NCI-H526 treated with DMSO at 0.1 percent for 48 hours (cell line): Measurements from ENCODE around the gene FMNL2.

ENCODE experiments used
- DNase-seq: peaks from one replicate; lab custom pipeline; 2025; lab: John Stamatoyannopoulos, UW

Gene FMNL2

GRCh38 chr2:152425765-152426727 lies 91.1 kb downstream of the FMNL2 start:
- DNase-seq: no peak

GRCh38 chr2:152426801-152427200 lies 91.8 kb downstream of the FMNL2 start:
- DNase-seq: no peak

- no peak for DNase-seq
These were observed 92.9 kb downstream of the FMNL2 start for GRCh38 chr2:152427902-152428301.

- no peak for DNase-seq
These were observed 94.0 kb downstream of the FMNL2 start for GRCh38 chr2:152428800-152429582.

GRCh38 chr2:152430876-152431275 lies 95.9 kb downstream of the FMNL2 start:
- no peak for DNase-seq

DNA sequence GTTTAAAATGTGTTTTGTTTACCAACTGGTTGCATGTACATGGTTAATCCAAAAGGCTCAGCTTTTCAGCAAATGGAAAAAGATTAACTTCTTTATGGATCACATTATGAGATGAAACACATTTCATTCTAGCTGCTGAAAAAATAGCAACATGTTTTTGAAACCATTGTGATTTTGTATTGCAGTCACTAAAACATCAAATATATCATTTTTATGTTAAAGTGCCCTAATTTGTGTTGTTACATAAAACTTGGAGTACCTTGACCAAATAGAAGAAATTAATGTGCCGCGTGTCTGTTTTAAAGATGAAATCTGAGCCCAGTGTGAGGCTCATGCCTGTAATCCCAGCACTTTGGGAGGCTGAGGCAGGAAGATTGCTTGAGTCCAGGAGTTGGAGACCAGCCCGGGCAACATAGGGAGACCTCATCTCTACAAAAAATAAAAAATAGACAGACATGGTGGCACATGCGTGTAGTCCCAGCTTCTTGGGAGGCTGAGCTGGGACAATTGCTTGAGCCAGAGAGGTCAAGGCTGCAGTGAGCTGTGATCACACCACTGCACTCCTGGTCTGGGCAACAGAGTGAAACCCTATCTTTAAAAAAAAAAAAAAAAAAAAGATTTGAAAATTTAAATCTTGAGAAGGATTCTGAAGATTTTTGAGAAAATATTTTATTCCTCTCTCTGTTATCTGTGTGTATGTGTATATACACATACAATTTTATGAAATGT lies 96.6 kb downstream of the FMNL2 start:
- DNase-seq: no peak

DNA sequence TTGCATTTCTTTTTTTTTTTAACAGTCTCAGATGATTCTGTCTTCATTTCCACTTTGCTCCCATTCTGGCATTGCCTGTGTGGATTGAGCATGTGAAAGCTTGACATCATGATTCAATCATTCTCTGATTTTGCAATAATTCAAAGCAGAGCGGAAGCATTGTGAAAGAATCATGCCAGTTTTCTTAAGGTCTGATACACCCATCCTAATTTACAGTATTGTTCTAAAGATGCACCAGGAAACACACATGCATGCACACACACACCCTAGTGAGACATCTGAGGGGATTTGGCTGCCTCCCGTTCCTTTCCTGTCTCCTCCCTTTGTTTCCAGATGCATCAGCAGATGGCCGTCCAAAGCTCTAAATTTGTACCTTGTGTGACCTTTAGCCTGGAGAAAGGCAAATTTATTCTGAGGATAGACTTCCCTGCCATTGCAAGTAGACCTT lies 97.3 kb downstream of the FMNL2 start:
- no peak for DNase-seq

DNA sequence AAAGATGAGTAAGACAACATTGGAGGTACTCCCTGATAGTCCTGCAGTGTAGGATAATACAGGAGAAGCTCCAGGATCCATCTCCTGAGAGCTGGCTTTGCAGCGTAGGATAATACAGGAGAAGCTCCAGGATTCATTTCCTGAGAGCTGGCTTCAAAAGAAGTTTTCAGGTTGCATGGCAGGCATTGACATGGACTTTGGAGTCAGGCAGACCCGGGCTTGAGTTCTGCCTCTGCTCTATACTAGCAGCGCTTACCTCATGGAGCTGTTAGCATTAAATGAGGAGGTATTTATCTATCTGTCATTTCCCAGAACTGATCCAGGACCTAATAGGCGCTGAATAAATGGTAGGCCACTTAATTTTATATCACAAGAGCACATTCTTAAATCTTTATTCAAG lies 97.8 kb downstream of the FMNL2 start:
- DNase-seq: no peak

DNA sequence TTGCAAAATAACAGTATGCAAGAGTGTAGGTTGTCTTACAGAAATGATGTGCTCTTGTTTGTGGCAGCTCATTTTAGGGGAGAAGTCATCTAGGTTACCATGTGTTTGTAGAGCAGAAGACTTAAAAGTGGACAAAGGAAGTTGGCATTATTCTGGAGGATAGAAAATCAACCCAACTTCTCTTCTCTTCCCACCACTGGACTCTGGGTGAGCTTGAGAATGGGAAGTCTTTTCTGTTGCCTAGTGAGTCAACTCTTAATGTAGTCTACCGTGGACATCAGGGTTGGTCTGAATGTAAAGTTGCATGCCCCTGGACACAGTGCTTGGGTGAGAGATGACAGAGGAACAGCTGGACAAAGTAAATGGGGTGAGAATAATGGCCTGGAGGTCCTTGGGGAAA lies 98.3 kb downstream of the FMNL2 start:
- no peak for DNase-seq

DNA sequence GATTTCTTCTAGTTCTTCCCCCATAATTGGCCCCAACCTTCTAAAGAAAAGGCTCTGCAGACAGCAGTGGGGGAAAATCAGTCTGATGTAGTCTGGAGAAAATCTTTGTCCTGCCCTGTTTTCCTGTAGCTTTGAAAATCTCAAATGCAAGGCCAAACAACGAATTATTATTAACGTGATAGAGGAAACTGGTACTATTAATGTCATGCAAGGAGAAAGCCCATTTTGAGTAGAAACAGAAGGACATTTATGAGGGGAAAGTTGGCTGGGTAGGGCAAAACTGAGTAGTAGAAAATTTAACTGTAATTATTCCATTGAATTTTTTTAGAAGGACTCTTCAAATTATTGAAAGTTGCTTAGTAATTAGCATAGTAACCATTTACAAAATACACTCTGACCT lies 98.8 kb downstream of the FMNL2 start:
- no peak for DNase-seq

- DNase-seq: no peak
These were observed 99.6 kb downstream of the FMNL2 start for GRCh38 chr2:152434395-152435182.

- no peak for DNase-seq
These were observed 101.2 kb downstream of the FMNL2 start for GRCh38 chr2:152436148-152436547.

- DNase-seq: no peak
These were observed 102.5 kb downstream of the FMNL2 start for GRCh38 chr2:152437276-152438108.

GRCh38 chr2:152440049-152440448 lies 105.1 kb downstream of the FMNL2 start:
- no peak for DNase-seq

DNA sequence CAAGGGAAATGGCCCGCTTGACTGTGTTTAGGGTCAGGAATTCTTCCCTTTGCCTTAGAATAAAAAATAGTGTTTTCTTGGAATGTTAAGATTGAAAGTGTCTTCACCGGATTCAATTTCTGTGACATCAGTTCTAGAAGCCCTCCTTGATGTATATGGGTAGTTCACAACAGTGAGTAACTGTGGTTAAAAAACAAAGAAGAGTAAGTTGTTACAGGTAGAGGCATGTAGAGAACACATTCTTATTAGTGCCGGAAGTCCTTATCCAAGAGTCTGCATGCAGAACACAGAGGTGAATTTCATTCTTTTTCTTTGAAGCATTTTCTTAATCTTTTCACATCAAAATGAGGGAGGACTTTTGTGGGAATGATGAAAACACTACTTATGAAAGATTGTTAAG lies 105.5 kb downstream of the FMNL2 start:
- no peak for DNase-seq

GRCh38 chr2:152441961-152442360 lies 107.0 kb downstream of the FMNL2 start:
- DNase-seq: no peak

DNA sequence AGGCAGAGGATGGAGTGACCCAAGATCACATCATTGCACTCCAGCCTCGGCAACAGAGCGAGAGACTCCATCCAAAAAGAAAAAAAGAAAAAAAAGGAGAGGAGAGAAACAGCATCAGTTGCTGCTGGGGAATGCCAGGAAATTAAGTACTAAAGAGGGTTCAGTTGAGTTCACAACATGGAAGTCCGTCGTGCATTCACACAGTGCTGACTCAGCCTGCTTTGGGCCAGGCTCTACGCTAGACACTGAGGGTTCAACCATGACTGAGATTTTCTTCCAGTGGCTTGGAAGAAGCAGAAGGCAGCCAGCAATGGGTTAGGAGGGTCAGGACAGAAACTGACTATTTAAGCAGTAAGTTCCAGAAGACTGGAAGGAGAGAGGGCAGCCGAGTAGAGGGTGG lies 108.8 kb downstream of the FMNL2 start:
- no peak for DNase-seq

- DNase-seq: no peak
These were observed 109.5 kb downstream of the FMNL2 start for GRCh38 chr2:152444448-152444847.

- DNase-seq: no peak
These were observed 110.4 kb downstream of the FMNL2 start for GRCh38 chr2:152445375-152445774.

GRCh38 chr2:152445791-152446201 lies 110.8 kb downstream of the FMNL2 start:
- no peak for DNase-seq

DNA sequence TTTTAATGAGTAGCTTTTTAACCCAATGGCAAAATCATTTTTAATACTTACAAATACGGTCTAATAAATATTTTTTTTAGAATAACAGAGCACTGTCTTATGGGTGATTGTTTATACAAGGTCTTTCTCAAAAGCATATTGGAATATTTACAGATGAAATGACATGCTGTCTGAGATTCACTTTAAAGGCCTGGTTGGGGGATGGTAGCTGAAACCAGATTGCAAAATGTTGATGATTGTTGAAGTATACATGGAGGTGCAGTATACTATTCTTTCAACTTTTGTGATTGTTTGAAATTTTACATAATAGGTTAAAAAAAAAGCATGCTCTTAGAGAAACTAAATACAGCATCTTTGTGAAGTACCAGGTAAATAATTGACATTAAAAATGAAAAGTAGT lies 111.2 kb downstream of the FMNL2 start:
- DNase-seq: no peak
